Measurements from ENCODE around the gene GNG4.

DNA sequence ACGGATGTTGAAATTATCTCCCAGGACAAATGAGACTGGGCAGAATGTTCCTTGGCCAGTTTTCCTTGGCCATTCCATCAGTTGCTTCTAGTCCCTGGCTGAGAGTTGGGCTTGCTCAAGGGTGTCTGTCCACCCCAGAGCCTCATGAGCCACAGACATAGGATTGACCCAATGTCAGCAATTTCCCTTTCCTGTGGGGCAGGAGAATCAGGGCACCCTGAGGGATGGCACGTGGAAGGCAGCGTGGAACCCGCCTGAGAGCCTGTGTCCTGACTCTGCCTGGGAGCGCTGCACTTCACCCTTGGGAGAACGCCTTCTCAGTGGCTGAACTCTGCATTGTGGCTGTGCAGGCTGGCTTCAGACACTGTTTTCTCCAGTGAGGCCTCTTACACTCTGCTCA lies 74.0 kb downstream of the GNG4 start:
- TF ChIP-seq, protein P1, sequence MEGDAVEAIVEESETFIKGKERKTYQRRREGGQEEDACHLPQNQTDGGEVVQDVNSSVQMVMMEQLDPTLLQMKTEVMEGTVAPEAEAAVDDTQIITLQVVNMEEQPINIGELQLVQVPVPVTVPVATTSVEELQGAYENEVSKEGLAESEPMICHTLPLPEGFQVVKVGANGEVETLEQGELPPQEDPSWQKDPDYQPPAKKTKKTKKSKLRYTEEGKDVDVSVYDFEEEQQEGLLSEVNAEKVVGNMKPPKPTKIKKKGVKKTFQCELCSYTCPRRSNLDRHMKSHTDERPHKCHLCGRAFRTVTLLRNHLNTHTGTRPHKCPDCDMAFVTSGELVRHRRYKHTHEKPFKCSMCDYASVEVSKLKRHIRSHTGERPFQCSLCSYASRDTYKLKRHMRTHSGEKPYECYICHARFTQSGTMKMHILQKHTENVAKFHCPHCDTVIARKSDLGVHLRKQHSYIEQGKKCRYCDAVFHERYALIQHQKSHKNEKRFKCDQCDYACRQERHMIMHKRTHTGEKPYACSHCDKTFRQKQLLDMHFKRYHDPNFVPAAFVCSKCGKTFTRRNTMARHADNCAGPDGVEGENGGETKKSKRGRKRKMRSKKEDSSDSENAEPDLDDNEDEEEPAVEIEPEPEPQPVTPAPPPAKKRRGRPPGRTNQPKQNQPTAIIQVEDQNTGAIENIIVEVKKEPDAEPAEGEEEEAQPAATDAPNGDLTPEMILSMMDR (conservative IDR thresholded peaks at IDR 0.05 in 1 of 2, IDR thresholded peaks at IDR 0.05 in 1 of 2; ENCODE audit: low read depth in 1 of 2, low read length in 2 of 2), result no peak
- TF ChIP-seq EZH2 (IDR thresholded peaks at IDR 0.05; ENCODE audit: low read length, missing control alignments), result no peak
